CD4-positive, alpha-beta T cell (primary cell): ENCODE measurements around the gene NPLOC4. TPM values are rescaled to one million over a fixed set of nuclear protein-coding genes. Genes with fewer than 3 reads are reported as not detected.
A peak's percentile ranks its signal among the peaks of the same experiment; 100 is the strongest.

Experiments
- ATAC-seq: fragments of 200-7000 bp; cut with Tn5 transposase; one replicate; pipeline ENCODE4 v1.10.0; 2022; ENCODE audit warnings: mild to moderate bottlenecking; ENCODE audit not compliant: poor library complexity
- CTCF ChIA-PET: fragments of 350-600 bp; sonication (Branson Sonifier 250); formaldehyde crosslinking; loops from one replicate; lab custom pipeline; 2021; ENCODE audit warnings: antibody characterized with exemption, inconsistent platforms; lab: Charles Lee
- POLR2A ChIA-PET: fragments of 350-600 bp; sonication (Branson Sonifier 250); formaldehyde crosslinking; loops from one replicate; lab custom pipeline; 2021; ENCODE audit warnings: antibody characterized with exemption, inconsistent platforms; lab: Charles Lee
- DNase-seq, 14 experiments: peaks; one replicate each; pipeline ENCODE4 v3.0.0-alpha.2; 2013 to 2020; ENCODE audit warnings: mixed read lengths in 2 of 14
- H3K27ac ChIP-seq, 2 donors: one replicate each; pipeline versions ENCODE4 v1.5.1 to v1.7.0; 2013; ENCODE audit warnings: low read length in 2 of 2, low read depth in 1 of 2, mild to moderate bottlenecking in 1 of 2
- H3K27me3 ChIP-seq, 2 experiments: 1 replicate in 1 of 2; 2 replicates in 1 of 2; pipeline versions ENCODE4 v1.6.1 to v1.7.0; 2013; ENCODE audit warnings: low read length in 2 of 2, control low read depth in 1 of 2, mild to moderate bottlenecking in 1 of 2, moderate library complexity in 1 of 2; ENCODE audit not compliant: insufficient read depth in 2 of 2, control insufficient read depth in 1 of 2
- H3K36me3 ChIP-seq: one replicate; pipeline ENCODE4 v1.6.1; 2013; ENCODE audit warnings: low read length, control low read depth; ENCODE audit not compliant: insufficient read depth
- H3K4me1 ChIP-seq: one replicate; pipeline ENCODE4 v1.6.1; 2013; ENCODE audit warnings: low read length, control low read depth; ENCODE audit not compliant: insufficient read depth
- H3K4me3 ChIP-seq: one replicate; pipeline ENCODE4 v1.5.1; 2013; ENCODE audit warnings: mild to moderate bottlenecking, low read length, moderate library complexity
- H3K9me3 ChIP-seq, 2 experiments: 1 replicate in 1 of 2; 2 replicates in 1 of 2; pipeline versions ENCODE4 v1.6.1 to v1.7.0; 2013; ENCODE audit warnings: low read length in 2 of 2, mild to moderate bottlenecking in 2 of 2, control low read depth in 1 of 2, moderate library complexity in 1 of 2; ENCODE audit not compliant: control insufficient read depth in 1 of 2, insufficient read depth in 1 of 2
- H3K27ac Mint-ChIP-seq: one replicate; pipeline ENCODE4 v1.8.0; 2020; ENCODE audit warnings: mixed read lengths
- H3K27me3 Mint-ChIP-seq: one replicate; pipeline ENCODE4 v1.8.0; 2021; ENCODE audit warnings: mixed read lengths
- H3K36me3 Mint-ChIP-seq: one replicate; pipeline ENCODE4 v1.8.0; 2021; ENCODE audit warnings: low read depth, mixed read lengths
- H3K4me1 Mint-ChIP-seq: one replicate; pipeline ENCODE4 v1.8.0; 2021; ENCODE audit warnings: low read depth, mixed read lengths
- H3K4me3 Mint-ChIP-seq: one replicate; pipeline ENCODE4 v1.8.0; 2020; ENCODE audit warnings: mild to moderate bottlenecking, mixed read lengths
- H3K9me3 Mint-ChIP-seq: one replicate; pipeline ENCODE4 v1.8.0; 2020; ENCODE audit warnings: mixed read lengths
- intact Hi-C, 2 experiments: fragments of 100-400 bp; cut with DNase I in 1 of 2; cut with micrococcal nuclease in 1 of 2; formaldehyde crosslinking; loops; one replicate each; pipeline versions ENCODE4 v1.15.1 to v1.9.0; 2023 to 2025; cut with DNase I, micrococcal nuclease
- total RNA-seq, 174 experiments: library from RNA in 2 of 174; stranded (reverse) in 2 of 174; gene quantifications; one replicate each; pipeline ENCODE4 v1.2.3 and lab custom pipeline; 2021 to 2026
- TF ChIP-seq, protein P1 (sequence below): fragments of 200-600 bp; IDR thresholded peaks from one replicate; pipeline ENCODE4 v1.8.0; 2022; ENCODE audit warnings: antibody characterized with exemption, mild to moderate bottlenecking

Gene NPLOC4
- total RNA-seq, 2 experiments from 2014 or later = 61.0 to 62.4 TPM

DNA sequence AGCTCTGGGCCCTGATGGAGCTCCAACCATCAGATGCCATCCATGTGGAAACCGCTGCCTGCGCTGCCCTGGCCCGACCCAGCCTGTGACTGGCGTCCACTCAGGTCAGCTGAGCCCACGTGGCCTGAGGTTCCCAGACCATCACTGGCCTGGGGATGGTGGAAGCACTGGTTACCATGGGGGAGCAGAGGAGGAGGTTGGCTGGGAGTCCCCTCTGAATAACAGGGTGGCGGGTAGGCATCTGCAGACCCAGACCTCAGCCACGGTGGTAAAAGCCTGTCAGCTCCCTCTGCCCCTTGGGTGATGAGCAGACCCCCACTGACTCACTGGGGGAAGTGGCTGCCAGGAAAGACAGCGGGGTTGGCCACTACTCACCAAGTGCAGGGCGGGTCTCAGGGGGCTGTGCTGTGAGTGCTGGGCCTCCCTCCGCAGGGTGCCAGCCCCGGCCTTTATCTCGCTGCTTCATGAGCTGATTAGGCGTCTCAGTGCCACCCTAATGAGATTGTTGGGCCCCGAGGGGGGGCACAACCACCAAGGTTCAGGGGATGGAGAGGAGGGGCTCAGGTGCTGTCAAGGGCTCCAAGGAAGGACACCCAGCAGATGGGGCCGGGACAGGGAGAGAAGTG lies 19.3 kb upstream of the NPLOC4 start, which contains the start of gene PDE6G:
TSS of gene PDE6G (minus strand) at position 425 of the 626 bp plus-strand sequence. CDS start 3,237 bp downstream, outside the sequence.
- ChIA-PET CTCF (no interaction called here), POLR2A (interaction anchor here (1.1 kb wide), 1 partner anchor 19 kb away, joined by 3 read pairs; no protein-coding TSS in a partner anchor)
- ATAC-seq = no peak

GRCh38 chr17:81655378-81656117 lies 18.6 kb upstream of the NPLOC4 start:
- H3K36me3 ChIP-seq = no peaks in the 10 kb centered on the region
- no peaks in the 10 kb centered on the region for H3K9me3 ChIP-seq
- intact Hi-C loops = no loop called here
- TF ChIP-seq, protein P1, sequence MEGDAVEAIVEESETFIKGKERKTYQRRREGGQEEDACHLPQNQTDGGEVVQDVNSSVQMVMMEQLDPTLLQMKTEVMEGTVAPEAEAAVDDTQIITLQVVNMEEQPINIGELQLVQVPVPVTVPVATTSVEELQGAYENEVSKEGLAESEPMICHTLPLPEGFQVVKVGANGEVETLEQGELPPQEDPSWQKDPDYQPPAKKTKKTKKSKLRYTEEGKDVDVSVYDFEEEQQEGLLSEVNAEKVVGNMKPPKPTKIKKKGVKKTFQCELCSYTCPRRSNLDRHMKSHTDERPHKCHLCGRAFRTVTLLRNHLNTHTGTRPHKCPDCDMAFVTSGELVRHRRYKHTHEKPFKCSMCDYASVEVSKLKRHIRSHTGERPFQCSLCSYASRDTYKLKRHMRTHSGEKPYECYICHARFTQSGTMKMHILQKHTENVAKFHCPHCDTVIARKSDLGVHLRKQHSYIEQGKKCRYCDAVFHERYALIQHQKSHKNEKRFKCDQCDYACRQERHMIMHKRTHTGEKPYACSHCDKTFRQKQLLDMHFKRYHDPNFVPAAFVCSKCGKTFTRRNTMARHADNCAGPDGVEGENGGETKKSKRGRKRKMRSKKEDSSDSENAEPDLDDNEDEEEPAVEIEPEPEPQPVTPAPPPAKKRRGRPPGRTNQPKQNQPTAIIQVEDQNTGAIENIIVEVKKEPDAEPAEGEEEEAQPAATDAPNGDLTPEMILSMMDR = no peak
- DNase-seq (peak in 1 of 14 experiments; percentile 16), ATAC-seq (no peak)
- CTCF ChIA-PET = no interaction called here
- H3K4me1 ChIP-seq = peaks cover 28% of the 10 kb centered on the region
- peaks cover 7 to 12% of the 10 kb centered on the region in 2 experiments for H3K27me3 ChIP-seq
- Mint-ChIP-seq H3K27ac (no peak overlapping the region), H3K36me3 (no peaks in the 10 kb centered on the region), H3K27me3 (peaks cover 13% of the 10 kb centered on the region), H3K9me3 (no peaks in the 10 kb centered on the region), H3K4me1 (peaks cover 14% of the 10 kb centered on the region), H3K4me3 (no peak overlapping the region)
- no peak overlapping the region for H3K27ac ChIP-seq
- POLR2A ChIA-PET = interaction anchor here (1.1 kb wide), 1 partner anchor 20 kb away, joined by 3 read pairs; no protein-coding TSS in a partner anchor
- no peak overlapping the region for H3K4me3 ChIP-seq

More for the DNA sequence above, 19.3 kb upstream of the NPLOC4 start, which contains the start of gene PDE6G:
- TF ChIP-seq, protein P1 = no peak
- intact Hi-C loops = no loop called here
- Histone ChIP-seq H3K27me3 (peaks cover 4 to 5% of the 10 kb centered on the region in 2 experiments), H3K4me1 (peaks cover 28% of the 10 kb centered on the region), H3K4me3 (no peak within 1 kb of the TSS), H3K9me3 (no peaks in the 10 kb centered on the region), H3K36me3 (no peaks in the 10 kb centered on the region), H3K27ac (no peak within 1 kb of the TSS)
- peak in 1 of 14 experiments; percentile 8 for DNase-seq
- Mint-ChIP-seq H3K4me1 (peaks cover 14% of the 10 kb centered on the region), H3K27me3 (peaks cover 13% of the 10 kb centered on the region), H3K4me3 (no peak within 1 kb of the TSS), H3K36me3 (no peaks in the 10 kb centered on the region), H3K27ac (no peak within 1 kb of the TSS), H3K9me3 (no peaks in the 10 kb centered on the region)

- no peak overlapping the region for H3K27ac Mint-ChIP-seq
- H3K9me3 Mint-ChIP-seq = no peaks in the 10 kb centered on the region
- peaks cover 0 to 15% of the 10 kb centered on the region in 2 experiments for H3K9me3 ChIP-seq
- no peaks in the 10 kb centered on the region for H3K36me3 ChIP-seq
- ChIA-PET CTCF (no interaction called here), POLR2A (no interaction called here)
- TF ChIP-seq, protein P1 = no peak
- H3K27me3 Mint-ChIP-seq = peaks cover 27% of the 10 kb centered on the region
- H3K4me1 Mint-ChIP-seq = peaks cover 14% of the 10 kb centered on the region
- peak in 4 of 14 experiments; percentile 10 to 39 (median 25) for DNase-seq
- peaks cover 22 to 24% of the 10 kb centered on the region in 2 experiments for H3K27me3 ChIP-seq
- H3K4me3 Mint-ChIP-seq = peak overlapping the region; percentile 57
- H3K4me3 ChIP-seq = peak overlapping the region; percentile 34
- H3K4me1 ChIP-seq = peaks cover 28% of the 10 kb centered on the region
- intact Hi-C loops = no loop called here
- ATAC-seq = peak; percentile 57
- no peak overlapping the region for H3K27ac ChIP-seq
- H3K36me3 Mint-ChIP-seq = no peaks in the 10 kb centered on the region
Observed at GRCh38 chr17:81652906-81653771, 16.2 kb upstream of the NPLOC4 start.
